ENCODE results near the gene C11orf97. TPM values are rescaled to one million over a fixed set of nuclear protein-coding genes. Genes with fewer than 3 reads are reported as not detected.
A peak's percentile ranks its signal among the peaks of the same experiment; 100 is the strongest.

C11orf97 gene
- total and polyA plus RNA-seq, 9 of the 15 experiments (the other 6 are each of a cell fraction or from before 2014, with no cell fraction given): not detected

GRCh38 chr11:94493281-94494125, 18.8 kb upstream of the C11orf97 start, which contains the start of the genes ANKRD49 and MRE11 (continued):
- TF ChIP-seq, protein P1, sequence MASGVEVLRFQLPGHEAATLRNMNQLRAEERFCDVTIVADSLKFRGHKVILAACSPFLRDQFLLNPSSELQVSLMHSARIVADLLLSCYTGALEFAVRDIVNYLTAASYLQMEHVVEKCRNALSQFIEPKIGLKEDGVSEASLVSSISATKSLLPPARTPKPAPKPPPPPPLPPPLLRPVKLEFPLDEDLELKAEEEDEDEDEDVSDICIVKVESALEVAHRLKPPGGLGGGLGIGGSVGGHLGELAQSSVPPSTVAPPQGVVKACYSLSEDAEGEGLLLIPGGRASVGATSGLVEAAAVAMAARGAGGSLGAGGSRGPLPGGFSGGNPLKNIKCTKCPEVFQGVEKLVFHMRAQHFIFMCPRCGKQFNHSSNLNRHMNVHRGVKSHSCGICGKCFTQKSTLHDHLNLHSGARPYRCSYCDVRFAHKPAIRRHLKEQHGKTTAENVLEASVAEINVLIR (CRISPR knock-in tag; IDR thresholded peaks at IDR 0.05): 0 out of 2 replicates have a peak, but pooled peaks have one; percentile 22
- no peak for TF ChIP-seq MYNN (IDR thresholded peaks at IDR 0.05)
- no peak for TF ChIP-seq MYNN (CRISPR knock-in tag; IDR thresholded peaks at IDR 0.05)
- TF ChIP-seq WHSC1 (IDR thresholded peaks at IDR 0.05; ENCODE audit: low read length): no peak
- no peak for TF ChIP-seq THRA (IDR thresholded peaks at IDR 0.05)
- TF ChIP-seq ZNF668 (CRISPR knock-in tag; IDR thresholded peaks at IDR 0.05): no peak
- peak; percentile 12 to 36; a peak in 2 of 4 replicates for TF ChIP-seq SIN3A (IDR thresholded peaks at IDR 0.05; ENCODE audit: borderline replicate concordance in 2 of 2, control insufficient read depth in 1 of 2, low read depth in 2 of 2, low read length in 2 of 2)
- TF ChIP-seq E2F3 (CRISPR knock-in tag; IDR thresholded peaks at IDR 0.05): 0 out of 2 replicates have a peak, but pooled peaks have one; percentile 21
- TF ChIP-seq, protein P2, sequence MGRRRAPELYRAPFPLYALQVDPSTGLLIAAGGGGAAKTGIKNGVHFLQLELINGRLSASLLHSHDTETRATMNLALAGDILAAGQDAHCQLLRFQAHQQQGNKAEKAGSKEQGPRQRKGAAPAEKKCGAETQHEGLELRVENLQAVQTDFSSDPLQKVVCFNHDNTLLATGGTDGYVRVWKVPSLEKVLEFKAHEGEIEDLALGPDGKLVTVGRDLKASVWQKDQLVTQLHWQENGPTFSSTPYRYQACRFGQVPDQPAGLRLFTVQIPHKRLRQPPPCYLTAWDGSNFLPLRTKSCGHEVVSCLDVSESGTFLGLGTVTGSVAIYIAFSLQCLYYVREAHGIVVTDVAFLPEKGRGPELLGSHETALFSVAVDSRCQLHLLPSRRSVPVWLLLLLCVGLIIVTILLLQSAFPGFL (CRISPR knock-in tag; IDR thresholded peaks at IDR 0.05): no peak
- no peak for TF ChIP-seq SIX5 (IDR thresholded peaks at IDR 0.05; ENCODE audit: borderline replicate concordance in 1 of 2, insufficient read depth in 1 of 2, low read depth in 1 of 2, low read length in 2 of 2)
- TF ChIP-seq, protein P3, sequence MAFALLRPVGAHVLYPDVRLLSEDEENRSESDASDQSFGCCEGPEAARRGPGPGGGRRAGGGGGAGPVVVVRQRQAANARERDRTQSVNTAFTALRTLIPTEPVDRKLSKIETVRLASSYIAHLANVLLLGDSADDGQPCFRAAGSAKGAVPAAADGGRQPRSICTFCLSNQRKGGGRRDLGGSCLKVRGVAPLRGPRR (CRISPR knock-in tag; IDR thresholded peaks at IDR 0.05): no peak
- TF ChIP-seq RNF2 (IDR thresholded peaks at IDR 0.05): no peak
- peak; percentile 7; the same call in 1 of the 2 replicates for TF ChIP-seq FOXK1 (CRISPR knock-in tag; IDR thresholded peaks at IDR 0.05; ENCODE audit: borderline replicate concordance)
- no peak for TF ChIP-seq NR4A1 (CRISPR knock-in tag; IDR thresholded peaks at IDR 0.05)
- no peak for TF ChIP-seq NR4A1 (tag; IDR thresholded peaks at IDR 0.05)
- TF ChIP-seq SMARCB1 (IDR thresholded peaks at IDR 0.05; ENCODE audit: insufficient read length, low read depth): no peak
- no peak for TF ChIP-seq ZNF431 (CRISPR knock-in tag; IDR thresholded peaks at IDR 0.05)
- TF ChIP-seq MAZ (CRISPR knock-in tag; conservative IDR thresholded peaks at IDR 0.05 in 1 of 2, IDR thresholded peaks at IDR 0.05 in 1 of 2): peak in 1 of 2 experiments; percentile 49; a peak in 1 of 4 replicates
- TF ChIP-seq NFIC (IDR thresholded peaks at IDR 0.05): no peak
- no peak for TF ChIP-seq ZC3H11A (IDR thresholded peaks at IDR 0.05; ENCODE audit: low read depth, low read length)
- peak; percentile 40 for TF ChIP-seq NEUROD1 (IDR thresholded peaks at IDR 0.05; ENCODE audit: borderline replicate concordance, low read depth, low read length, partially characterized antibody)
- TF ChIP-seq MAFF (IDR thresholded peaks at IDR 0.05; ENCODE audit: low read length): no peak
- TF ChIP-seq SRF (CRISPR knock-in tag; IDR thresholded peaks at IDR 0.05): 0 out of 4 replicates have a peak, but pooled peaks of 1 of the 2 experiments have one; percentile 40
- no peak for TF ChIP-seq RBM39 (optimal IDR thresholded peaks at IDR 0.05; ENCODE audit: low read depth, low read length)
- peak; percentile 80 for TF ChIP-seq EGR1 (conservative IDR thresholded peaks at IDR 0.05)
